SK-N-MC (cell line): ENCODE measurements around the gene COG5.

Experiments
- DNase-seq: peaks from one replicate; pipeline ENCODE4 v3.0.0-alpha.2; 2011; ENCODE audit warnings: low read depth, low spot score
- H3K27ac ChIP-seq: fragments of 200-600 bp; sonication (generic); 2 replicates; pipeline ENCODE4 v1.5.1; 2016; ENCODE audit warnings: mixed run types
- H3K36me3 ChIP-seq: fragments of 200-600 bp; sonication (generic); 2 replicates; pipeline ENCODE4 v1.6.1; 2017; ENCODE audit warnings: antibody characterized with exemption, low read length, mixed read lengths; ENCODE audit not compliant: insufficient read depth
- H3K4me3 ChIP-seq: fragments of 200-600 bp; sonication (generic); 2 replicates; pipeline ENCODE4 v1.5.1; 2016
- H3K9ac ChIP-seq: fragments of 200-600 bp; sonication (generic); 2 replicates; pipeline ENCODE4 v1.8.0; 2017; ENCODE audit warnings: mixed run types, mixed read lengths; ENCODE audit not compliant: insufficient read length
- H3K9me3 ChIP-seq: fragments of 200-600 bp; sonication (generic); 2 replicates; pipeline ENCODE4 v1.6.1; 2017; ENCODE audit warnings: low read depth, mild to moderate bottlenecking, antibody characterized with exemption, low read length, moderate library complexity, mixed read lengths
- EZH2 ChIP-seq: fragments of 200-600 bp; sonication (generic); IDR thresholded peaks from one replicate; pipeline ENCODE4 v1.6.1; 2017; ENCODE audit warnings: antibody characterized with exemption
- FOXP2 ChIP-seq: optimal IDR thresholded peaks from 2 replicates; pipeline ENCODE3; 2011; ENCODE audit warnings: mild to moderate bottlenecking, moderate library complexity; ENCODE audit not compliant: insufficient read depth; ENCODE audit errors: extremely low read length, control extremely low read depth
- POLR2AphosphoS5 ChIP-seq: IDR thresholded peaks from 2 replicates; pipeline ENCODE4 v1.6.1; 2012; ENCODE audit warnings: mild to moderate bottlenecking, low read depth, low read length, borderline replicate concordance

COG5 gene

GRCh38 chr7:107207459-107207858, 356.3 kb downstream of the COG5 start:
- no peak for DNase-seq
- Histone ChIP-seq H3K27ac (no peak overlapping the region), H3K9me3 (no peaks in the 10 kb centered on the region)

GRCh38 chr7:107206706-107207105, 357.0 kb downstream of the COG5 start:
- Histone ChIP-seq H3K4me3 (no peak overlapping the region), H3K9me3 (no peaks in the 10 kb centered on the region), H3K27ac (no peak overlapping the region), H3K36me3 (peaks cover 13% of the 10 kb centered on the region), H3K9ac (no peak overlapping the region)
- no peak for TF ChIP-seq EZH2
- DNase-seq, result no peak

More at GRCh38 chr7:107207459-107207858, 356.3 kb downstream of the COG5 start:
- Histone ChIP-seq H3K4me3 (no peak overlapping the region), H3K9ac (no peak overlapping the region), H3K36me3 (peaks cover 6% of the 10 kb centered on the region)
- no peak for TF ChIP-seq FOXP2
- TF ChIP-seq EZH2, result no peak
- no peak for TF ChIP-seq POLR2AphosphoS5

GRCh38 chr7:107206136-107206535, 357.6 kb downstream of the COG5 start:
- no peak overlapping the region for H3K9ac ChIP-seq
- H3K4me3 ChIP-seq, result no peak overlapping the region
- H3K9me3 ChIP-seq, result no peaks in the 10 kb centered on the region
- peaks cover 18% of the 10 kb centered on the region for H3K36me3 ChIP-seq
- TF ChIP-seq EZH2 (no peak), FOXP2 (no peak), POLR2AphosphoS5 (no peak)
- DNase-seq, result no peak
- H3K27ac ChIP-seq, result no peak overlapping the region

DNA sequence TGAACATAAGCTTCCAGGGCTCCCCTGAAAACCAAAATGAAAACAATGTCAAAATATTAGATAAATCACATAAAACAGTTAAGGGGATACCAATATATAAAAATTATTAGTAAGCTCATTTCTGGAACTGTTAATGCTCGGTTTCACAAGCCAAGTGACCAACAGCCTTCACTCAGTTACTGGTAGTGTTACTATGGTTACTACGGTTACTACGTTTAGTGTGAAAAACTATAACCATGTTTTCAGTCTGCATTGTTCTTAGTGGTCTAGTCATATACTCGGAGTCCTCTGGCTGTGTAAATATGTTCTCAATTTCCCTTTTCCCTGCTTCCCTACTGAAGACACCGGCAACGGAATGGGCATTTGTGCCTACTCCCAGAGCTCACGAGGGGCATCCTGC, 360.1 kb downstream of the COG5 start:
- TF ChIP-seq EZH2 (no peak), FOXP2 (no peak), POLR2AphosphoS5 (no peak)

GRCh38 chr7:107201795-107202450, 361.8 kb downstream of the COG5 start:
- no peak for DNase-seq
- no peak overlapping the region for H3K27ac ChIP-seq
- peaks cover 34% of the 10 kb centered on the region for H3K36me3 ChIP-seq
- no peak overlapping the region for H3K9ac ChIP-seq
- TF ChIP-seq EZH2 (no peak), POLR2AphosphoS5 (no peak), FOXP2 (no peak)
- no peak overlapping the region for H3K4me3 ChIP-seq
- H3K9me3 ChIP-seq, result no peaks in the 10 kb centered on the region

More for the DNA sequence above, 360.1 kb downstream of the COG5 start:
- Histone ChIP-seq H3K27ac (no peak overlapping the region), H3K9me3 (no peaks in the 10 kb centered on the region), H3K36me3 (peaks cover 31% of the 10 kb centered on the region), H3K4me3 (no peak overlapping the region), H3K9ac (no peak overlapping the region)
- DNase-seq, result no peak

DNA sequence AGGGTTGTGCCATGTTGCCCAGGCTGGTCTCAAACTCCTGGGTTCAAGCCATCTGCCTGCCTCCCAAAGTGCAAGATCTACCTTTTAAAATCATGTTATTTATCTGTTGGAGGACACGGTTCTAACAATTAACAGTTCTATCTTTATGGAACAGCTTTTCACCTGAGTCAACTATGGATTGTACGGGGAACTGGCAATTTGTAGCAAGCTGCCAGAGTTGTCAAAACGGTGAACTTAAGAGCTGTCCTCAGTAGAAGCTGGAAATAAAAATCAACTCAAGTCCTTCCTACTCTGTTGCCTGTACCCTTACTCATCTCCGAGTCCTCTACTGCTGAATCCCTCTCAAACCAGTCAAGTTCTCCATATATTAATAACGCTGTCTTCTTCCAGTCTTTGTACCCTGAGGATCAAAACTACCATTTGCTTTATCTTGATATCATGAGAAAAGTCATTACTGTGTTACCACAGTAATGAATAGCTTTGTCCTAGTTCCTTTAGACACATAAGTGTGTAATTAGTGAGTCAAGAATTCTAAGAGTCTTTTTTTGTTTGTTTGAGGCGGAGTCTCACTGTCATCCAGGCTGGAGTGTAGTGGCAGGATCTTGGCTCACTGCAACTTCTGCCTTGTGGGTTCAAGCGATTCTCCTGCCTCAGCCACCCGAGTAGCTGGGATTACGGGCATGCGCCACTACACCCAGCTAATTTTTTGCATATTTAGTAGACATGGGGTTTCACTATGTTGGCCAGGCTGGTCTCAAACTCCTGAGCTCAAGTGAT, 366.7 kb downstream of the COG5 start:
- Histone ChIP-seq H3K27ac (no peak overlapping the region), H3K36me3 (peaks cover 34% of the 10 kb centered on the region), H3K9me3 (no peaks in the 10 kb centered on the region), H3K4me3 (no peak overlapping the region), H3K9ac (no peak overlapping the region)
- TF ChIP-seq FOXP2, result no peak
- no peak for TF ChIP-seq EZH2
- DNase-seq, result no peak

GRCh38 chr7:107194052-107194451, 369.7 kb downstream of the COG5 start:
- H3K4me3 ChIP-seq, result no peak overlapping the region
- DNase-seq, result no peak
- no peak overlapping the region for H3K27ac ChIP-seq
- no peaks in the 10 kb centered on the region for H3K9me3 ChIP-seq
- H3K9ac ChIP-seq, result no peak overlapping the region
- H3K36me3 ChIP-seq, result peaks cover 19% of the 10 kb centered on the region
- TF ChIP-seq FOXP2, result no peak
- no peak for TF ChIP-seq POLR2AphosphoS5
- TF ChIP-seq EZH2, result no peak

DNA sequence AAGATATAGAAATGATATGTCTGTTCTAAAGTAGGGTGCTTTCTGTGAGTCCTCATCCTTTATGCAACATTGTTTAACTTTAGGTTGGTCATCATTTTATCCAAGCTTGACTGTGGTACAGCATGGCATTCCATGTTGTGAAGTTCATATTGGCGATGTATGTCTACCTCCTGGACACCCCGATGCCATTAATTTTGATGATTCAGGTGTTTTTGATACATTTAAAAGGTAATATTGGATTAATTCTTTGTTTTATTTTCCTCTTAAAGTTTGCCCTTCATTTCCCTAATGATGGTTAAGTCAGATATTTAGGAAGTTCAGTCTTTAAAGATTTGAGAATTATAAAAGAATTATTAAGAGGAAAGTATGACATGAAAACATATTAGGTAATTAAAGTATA, 373.6 kb downstream of the COG5 start:
- TF ChIP-seq POLR2AphosphoS5 (no peak), EZH2 (no peak)
- peaks cover 23% of the 10 kb centered on the region for H3K36me3 ChIP-seq
- no peak for DNase-seq

DNA sequence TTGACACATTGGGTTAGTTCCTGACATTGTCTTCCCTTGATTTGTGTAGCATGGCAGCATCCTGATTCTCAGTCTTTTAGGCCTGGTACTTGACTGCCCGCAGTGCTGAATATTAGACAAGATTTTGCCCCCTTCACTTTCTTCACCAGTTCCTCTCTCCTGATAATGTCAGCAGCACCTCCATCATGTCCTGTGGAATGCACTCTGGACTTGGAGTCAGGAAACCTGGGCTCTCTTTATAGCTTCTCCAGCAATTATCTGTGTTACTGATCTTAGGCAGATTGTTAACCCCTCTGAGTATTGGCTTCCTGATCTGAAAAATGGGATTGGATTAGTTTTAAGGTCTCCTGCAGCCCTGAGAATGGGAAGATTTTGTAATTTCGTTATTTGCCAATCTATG, 375.9 kb downstream of the COG5 start:
- no peak overlapping the region for H3K4me3 ChIP-seq

More for the DNA sequence above, 373.6 kb downstream of the COG5 start:
- Histone ChIP-seq H3K4me3 (no peak overlapping the region), H3K9me3 (no peaks in the 10 kb centered on the region), H3K9ac (no peak overlapping the region), H3K27ac (no peak overlapping the region)

More for the DNA sequence above, 375.9 kb downstream of the COG5 start:
- Histone ChIP-seq H3K9ac (no peak overlapping the region), H3K36me3 (peaks cover 28% of the 10 kb centered on the region), H3K9me3 (no peaks in the 10 kb centered on the region), H3K27ac (no peak overlapping the region)
- DNase-seq, result no peak
- TF ChIP-seq FOXP2 (no peak), EZH2 (no peak), POLR2AphosphoS5 (no peak)
